ENCODE data around the gene FIP1L1. TPM values are rescaled to one million over a fixed set of nuclear protein-coding genes. Genes with fewer than 3 reads are reported as not detected.

Gene FIP1L1
- total and polyA plus RNA-seq, 2 donors (not counting 3 experiments of a cell fraction or from before 2014, with no cell fraction given) = 18.9 to 51.9 TPM

- dilution Hi-C loops (cut with MboI; ENCODE audit: extremely low pct_ligation_motif_present, low sequenced_read_pairs) = no loop called here
- H2AFZ ChIP-seq (ENCODE audit: low read depth, low read length) = no peak overlapping the region
- POLR2A ChIA-PET = no interaction called here
- no TSS peak for BruUV-seq (replicated peaks)
- no peaks in the 10 kb centered on the region for H4K20me1 ChIP-seq (replicated peaks; ENCODE audit: control insufficient read depth, extremely low read depth, insufficient read depth, low read length)
- H3K4me2 ChIP-seq (ENCODE audit: insufficient read depth, low read length) = no peak overlapping the region
- H3K9me3 ChIP-seq (replicated peaks; ENCODE audit: control insufficient read depth, insufficient read depth, low read length) = no peaks in the 10 kb centered on the region
- H3K27ac ChIP-seq (ENCODE audit: insufficient read depth, low read depth, low read length) = no peak overlapping the region
- intact Hi-C loops (cut with micrococcal nuclease) = no loop called here
- H3K9ac ChIP-seq (replicated peaks; ENCODE audit: extremely low read depth, insufficient read depth, low read length) = no peak overlapping the region
- H3K9me1 ChIP-seq (replicated peaks; ENCODE audit: control insufficient read depth, extremely low read depth, insufficient read depth, low read length) = no peaks in the 10 kb centered on the region
- peaks cover 0 to 10% of the 10 kb centered on the region in 2 experiments for H3K36me3 ChIP-seq (ENCODE audit: control insufficient read depth in 2 of 2, extremely low read depth in 1 of 2, insufficient read depth in 2 of 2, low read length in 2 of 2)
- DNase-seq (ENCODE audit: low read depth, low spot score) = no peak
- no peak overlapping the region for H3K4me3 ChIP-seq (replicated peaks in 1 of 3; ENCODE audit: insufficient read depth in 1 of 3, low read depth in 1 of 3, low read length in 3 of 3)
- no peaks in the 10 kb centered on the region for H3K79me2 ChIP-seq (ENCODE audit: control insufficient read depth, insufficient read depth, low read length)
- no peak for FAIRE-seq
- no peaks in the 10 kb centered on the region for H3K4me1 ChIP-seq (ENCODE audit: control insufficient read depth, extremely low read depth, insufficient read depth, low read length)
- TF ChIP-seq FOS (IDR thresholded peaks at IDR 0.05; ENCODE audit: borderline replicate concordance, insufficient read depth, low read length) (no peak), MYC (IDR thresholded peaks at IDR 0.05; ENCODE audit: low read depth, low read length) (no peak), MAX (IDR thresholded peaks at IDR 0.05; ENCODE audit: insufficient read depth, insufficient read length) (no peak), POLR2A (IDR thresholded peaks at IDR 0.05; ENCODE audit: low read depth, low read length) (no peak)
- H3K27me3 ChIP-seq (ENCODE audit: control insufficient read depth in 2 of 2, insufficient read depth in 2 of 2, low read length in 2 of 2) = no peaks in the 10 kb centered on the region
- CTCF ChIA-PET = interaction anchor here (1.0 to 1.1 kb wide), 3 partner anchors 12 to 411 kb away, joined by 3 to 4 read pairs (median 4); no protein-coding TSS in a partner anchor
Observed at GRCh38 chr4:53427366-53427765, 49.9 kb downstream of the FIP1L1 start.

- no TSS peak for BruUV-seq (replicated peaks)
- Histone ChIP-seq H3K36me3 (ENCODE audit: control insufficient read depth in 2 of 2, extremely low read depth in 1 of 2, insufficient read depth in 2 of 2, low read length in 2 of 2) (peaks cover 0 to 10% of the 10 kb centered on the region in 2 experiments), H3K27ac (ENCODE audit: insufficient read depth, low read depth, low read length) (no peak overlapping the region), H3K4me1 (ENCODE audit: control insufficient read depth, extremely low read depth, insufficient read depth, low read length) (no peaks in the 10 kb centered on the region), H3K4me3 (replicated peaks in 1 of 3; ENCODE audit: insufficient read depth in 1 of 3, low read depth in 1 of 3, low read length in 3 of 3) (no peak overlapping the region), H4K20me1 (replicated peaks; ENCODE audit: control insufficient read depth, extremely low read depth, insufficient read depth, low read length) (no peaks in the 10 kb centered on the region), H3K9ac (replicated peaks; ENCODE audit: extremely low read depth, insufficient read depth, low read length) (no peak overlapping the region), H3K79me2 (ENCODE audit: control insufficient read depth, insufficient read depth, low read length) (peaks cover under 1% of the 10 kb centered on the region), H3K9me1 (replicated peaks; ENCODE audit: control insufficient read depth, extremely low read depth, insufficient read depth, low read length) (no peaks in the 10 kb centered on the region), H3K27me3 (ENCODE audit: control insufficient read depth in 2 of 2, insufficient read depth in 2 of 2, low read length in 2 of 2) (no peaks in the 10 kb centered on the region), H2AFZ (ENCODE audit: low read depth, low read length) (no peak overlapping the region), H3K4me2 (ENCODE audit: insufficient read depth, low read length) (no peak overlapping the region), H3K9me3 (replicated peaks; ENCODE audit: control insufficient read depth, insufficient read depth, low read length) (no peaks in the 10 kb centered on the region)
- dilution Hi-C loops (cut with MboI; ENCODE audit: extremely low pct_ligation_motif_present, low sequenced_read_pairs) (no loop called here), intact Hi-C loops (cut with micrococcal nuclease) (loop anchor here (10.0 kb wide), 1 partner anchor 236 kb away; no protein-coding TSS in a partner anchor)
- TF ChIP-seq FOS (IDR thresholded peaks at IDR 0.05; ENCODE audit: borderline replicate concordance, insufficient read depth, low read length) (no peak), MAX (IDR thresholded peaks at IDR 0.05; ENCODE audit: insufficient read depth, insufficient read length) (no peak), MYC (IDR thresholded peaks at IDR 0.05; ENCODE audit: low read depth, low read length) (no peak), JUN (IDR thresholded peaks at IDR 0.05; ENCODE audit: borderline replicate concordance, insufficient read depth, insufficient read length, low read depth) (no peak), POLR2AphosphoS5 (IDR thresholded peaks at IDR 0.05; ENCODE audit: insufficient read depth, low read depth, low read length) (no peak), EZH2 (IDR thresholded peaks at IDR 0.05; ENCODE audit: borderline replicate concordance, low read depth, low read length, severe bottlenecking) (no peak), POLR2A (IDR thresholded peaks at IDR 0.05; ENCODE audit: low read depth, low read length) (no peak), CTCF (IDR thresholded peaks at IDR 0.05; ENCODE audit: extremely low read depth in 1 of 2, insufficient read depth in 1 of 2, low read depth in 1 of 2, low read length in 2 of 2) (no peak), GATA2 (IDR thresholded peaks at IDR 0.05; ENCODE audit: insufficient read depth, insufficient read length, low read depth, low read length) (no peak)
- FAIRE-seq (no peak), DNase-seq (ENCODE audit: low read depth, low spot score) (no peak)
- ChIA-PET POLR2A (no interaction called here), CTCF (no interaction called here)
Observed at GRCh38 chr4:53431052-53431451, 53.6 kb downstream of the FIP1L1 start.

All from endothelial cell of umbilical vein (primary cell).